HepG2 (cell line): ENCODE results near the gene KCNJ14. TPM values are rescaled to one million over a fixed set of nuclear protein-coding genes. Genes with fewer than 3 reads are reported as not detected.

Experiments
- CBX5 ChIP-seq: sonication (generic); formaldehyde crosslinking; IDR thresholded peaks from 2 replicates; pipeline ENCODE4 v1.4.0; 2020; ENCODE audit warnings: missing genetic modification reagents, borderline replicate concordance
- EEA1 ChIP-seq: sonication (generic); formaldehyde crosslinking; IDR thresholded peaks from 2 replicates; pipeline ENCODE4 v1.5.1; 2020; ENCODE audit warnings: mild to moderate bottlenecking, missing genetic modification reagents, borderline replicate concordance
- HOXA5 ChIP-seq: sonication (generic); formaldehyde crosslinking; IDR thresholded peaks from 2 replicates; pipeline ENCODE4 v1.4.0; 2020; ENCODE audit warnings: missing genetic modification reagents
- HOXA7 ChIP-seq: sonication (generic); formaldehyde crosslinking; IDR thresholded peaks from 2 replicates; pipeline ENCODE4 v1.8.1; 2022; ENCODE audit warnings: mild to moderate bottlenecking, missing genetic modification reagents, moderate library complexity
- JUN ChIP-seq: sonication (generic); formaldehyde crosslinking; IDR thresholded peaks from 2 replicates; pipeline ENCODE4 v1.4.0; 2020; ENCODE audit warnings: mild to moderate bottlenecking, missing genetic modification reagents
- LRRFIP1 ChIP-seq: sonication (generic); formaldehyde crosslinking; conservative IDR thresholded peaks from 2 replicates; pipeline ENCODE4 v1.4.0; 2020; ENCODE audit warnings: missing genetic modification reagents
- MAZ ChIP-seq, 2 experiments: sonication (generic) in 1 of 2; formaldehyde crosslinking in 1 of 2; IDR thresholded peaks; 2 replicates each; pipeline versions ENCODE4 v1.5.0 to v1.6.1; 2012 to 2020; ENCODE audit warnings: low read depth in 2 of 2, mild to moderate bottlenecking in 2 of 2, borderline replicate concordance in 1 of 2, improper control_type of control experiment in 1 of 2, low read length in 1 of 2, missing genetic modification reagents in 1 of 2, moderate library complexity in 1 of 2
- MTA1 ChIP-seq: sonication (generic); formaldehyde crosslinking; IDR thresholded peaks from 2 replicates; pipeline ENCODE4 v1.4.0; 2020; ENCODE audit warnings: missing genetic modification reagents, mild to moderate bottlenecking, borderline replicate concordance
- PHB2 ChIP-seq: fragments of 450-650 bp; IDR thresholded peaks from 2 replicates; pipeline ENCODE4 v1.6.1; 2018; ENCODE audit not compliant: partially characterized antibody
- PHF5A ChIP-seq: IDR thresholded peaks from one replicate; pipeline ENCODE4 v1.6.1; 2018; ENCODE audit warnings: low read depth, missing genetic modification reagents; ENCODE audit not compliant: unreplicated experiment
- SRSF9 ChIP-seq: fragments of 200-400 bp; formaldehyde crosslinking; IDR thresholded peaks from 2 replicates; pipeline ENCODE4 v1.6.1; 2018; ENCODE audit warnings: borderline replicate concordance, mild to moderate bottlenecking, low read depth, low read length; ENCODE audit not compliant: insufficient read depth, poor library complexity, severe bottlenecking
- TAF1 ChIP-seq: sonication (generic); formaldehyde crosslinking; IDR thresholded peaks from 2 replicates; pipeline ENCODE4 v1.4.0; 2020; ENCODE audit warnings: missing genetic modification reagents
- ZNF207 ChIP-seq: fragments of 450-650 bp; IDR thresholded peaks from 2 replicates; pipeline ENCODE4 v1.6.1; 2016; ENCODE audit warnings: antibody characterized with exemption, borderline replicate concordance
- ZNF281 ChIP-seq: sonication (generic); formaldehyde crosslinking; IDR thresholded peaks from 2 replicates; pipeline ENCODE4 v1.4.0; 2020; ENCODE audit warnings: missing genetic modification reagents, borderline replicate concordance
- ZNF296 ChIP-seq: sonication (generic); formaldehyde crosslinking; conservative IDR thresholded peaks from 2 replicates; pipeline ENCODE4 v1.5.0; 2020; ENCODE audit warnings: mild to moderate bottlenecking, missing genetic modification reagents
- ZNF33B ChIP-seq: sonication (generic); formaldehyde crosslinking; IDR thresholded peaks from 2 replicates; pipeline ENCODE4 v1.5.1; 2020; ENCODE audit warnings: mild to moderate bottlenecking, missing genetic modification reagents
- ZNF34 ChIP-seq: sonication (generic); formaldehyde crosslinking; IDR thresholded peaks from 2 replicates; pipeline ENCODE4 v1.4.0; 2020; ENCODE audit warnings: mild to moderate bottlenecking, missing genetic modification reagents, borderline replicate concordance
- ZNF354B ChIP-seq: sonication (generic); formaldehyde crosslinking; IDR thresholded peaks from 2 replicates; pipeline ENCODE4 v1.8.0; 2022; ENCODE audit warnings: mild to moderate bottlenecking, missing genetic modification reagents
- ZNF567 ChIP-seq: sonication (generic); formaldehyde crosslinking; IDR thresholded peaks from 2 replicates; pipeline ENCODE4 v1.8.1; 2023; ENCODE audit warnings: mild to moderate bottlenecking, missing genetic modification reagents, borderline replicate concordance
- ZNF790 ChIP-seq: sonication (generic); formaldehyde crosslinking; IDR thresholded peaks from 2 replicates; pipeline ENCODE4 v1.8.0; 2022; ENCODE audit warnings: missing genetic modification reagents, mild to moderate bottlenecking, borderline replicate concordance
- ZZZ3 ChIP-seq: sonication (generic); formaldehyde crosslinking; IDR thresholded peaks from 2 replicates; pipeline ENCODE4 v1.4.0; 2020; ENCODE audit warnings: missing genetic modification reagents, mild to moderate bottlenecking, borderline replicate concordance
- polyA plus RNA-seq, 8 experiments: library from polyadenylated mRNA; depleted of rRNA in 3 of 8; stranded (reverse) in 7 of 8; unstranded in 1 of 8; fragments of >200 nt; fragmentation: Illumina TruSeq in 4 of 8; extraction: Trizol in 4 of 8; gene quantifications; 2 replicates each; pipeline versions ENCODE4 v1.2.1 to v1.2.3, GENCODE V29; 2011 to 2016; ENCODE audit warnings: low read depth in 4 of 8, missing spikeins in 1 of 8, mixed read lengths in 1 of 8; ENCODE audit not compliant: insufficient read depth in 1 of 8
- total RNA-seq, 5 experiments: library from RNA; depleted of rRNA; stranded (reverse); fragments of >200 nt; fragmentation: Illumina TruSeq; extraction: Trizol; gene quantifications; 2 replicates each; pipeline ENCODE4 v1.2.3, GENCODE V29; 2016; ENCODE audit warnings: low read depth in 1 of 5
- TF ChIP-seq, protein P1 (sequence below): sonication (generic); formaldehyde crosslinking; conservative IDR thresholded peaks from 2 replicates; pipeline ENCODE4 v1.4.0; 2020; ENCODE audit warnings: missing genetic modification reagents

Gene KCNJ14
- total and polyA plus RNA-seq, 2 of the 13 experiments (the other 11 are each of a cell fraction or from before 2014, with no cell fraction given): 0.20 to 0.51 TPM

GRCh38 chr19:48501494-48502349 lies 46.3 kb downstream of the KCNJ14 start (continued):
- TF ChIP-seq TAF1 (CRISPR knock-in tag) (peak; percentile 38; the same call in 1 of the 2 replicates), ZNF33B (CRISPR knock-in tag) (no peak), HOXA5 (CRISPR knock-in tag) (no peak), ZNF34 (CRISPR knock-in tag) (no peak), PHF5A (no peak), ZNF296 (CRISPR knock-in tag) (no peak), MTA1 (CRISPR knock-in tag) (no peak), LRRFIP1 (CRISPR knock-in tag) (no peak), ZNF354B (CRISPR knock-in tag) (no peak), HOXA7 (no peak), ZNF281 (no peak), ZNF207 (no peak), EEA1 (no peak), ZNF790 (CRISPR knock-in tag) (no peak), SRSF9 (no peak), PHB2 (no peak), ZZZ3 (CRISPR knock-in tag) (no peak), JUN (CRISPR knock-in tag) (no peak), ZNF567 (CRISPR knock-in tag) (no peak), MAZ (IDR thresholded peaks at IDR 0.05; ENCODE audit: borderline replicate concordance, low read depth, low read length) (peak; percentile 50; the same call in 1 of the 2 replicates), MAZ (CRISPR knock-in tag; IDR thresholded peaks at IDR 0.05; ENCODE audit: low read depth) (no peak), CBX5 (CRISPR knock-in tag) (no peak)
- TF ChIP-seq, protein P1, sequence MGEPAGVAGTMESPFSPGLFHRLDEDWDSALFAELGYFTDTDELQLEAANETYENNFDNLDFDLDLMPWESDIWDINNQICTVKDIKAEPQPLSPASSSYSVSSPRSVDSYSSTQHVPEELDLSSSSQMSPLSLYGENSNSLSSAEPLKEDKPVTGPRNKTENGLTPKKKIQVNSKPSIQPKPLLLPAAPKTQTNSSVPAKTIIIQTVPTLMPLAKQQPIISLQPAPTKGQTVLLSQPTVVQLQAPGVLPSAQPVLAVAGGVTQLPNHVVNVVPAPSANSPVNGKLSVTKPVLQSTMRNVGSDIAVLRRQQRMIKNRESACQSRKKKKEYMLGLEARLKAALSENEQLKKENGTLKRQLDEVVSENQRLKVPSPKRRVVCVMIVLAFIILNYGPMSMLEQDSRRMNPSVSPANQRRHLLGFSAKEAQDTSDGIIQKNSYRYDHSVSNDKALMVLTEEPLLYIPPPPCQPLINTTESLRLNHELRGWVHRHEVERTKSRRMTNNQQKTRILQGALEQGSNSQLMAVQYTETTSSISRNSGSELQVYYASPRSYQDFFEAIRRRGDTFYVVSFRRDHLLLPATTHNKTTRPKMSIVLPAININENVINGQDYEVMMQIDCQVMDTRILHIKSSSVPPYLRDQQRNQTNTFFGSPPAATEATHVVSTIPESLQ (CRISPR knock-in tag): no peak
